ENCODE measurements around the gene NPW. TPM values are rescaled to one million over a fixed set of nuclear protein-coding genes. Genes with fewer than 3 reads are reported as not detected.
A peak's percentile ranks its signal among the peaks of the same experiment; 100 is the strongest.

Gene NPW
- polyA plus RNA-seq, 1 experiment: 0.26 TPM

GRCh38 chr16:2039274-2040031 is 19.9 kb downstream of the NPW start:
- ChIA-PET CTCF (interaction anchor here (0.9 to 1.4 kb wide), 2 partner anchors 15 to 17 kb away, joined by 3 read pairs; no protein-coding TSS in a partner anchor), POLR2A (no interaction called here)

GRCh38 chr16:2040041-2040786 is 20.6 kb downstream of the NPW start:
- POLR2A ChIA-PET: no interaction called here
- H3K4me3 ChIP-seq (ENCODE audit: low read depth, low read length): no peak overlapping the region
- TF ChIP-seq CTCF (IDR thresholded peaks at IDR 0.05; ENCODE audit: insufficient read depth, low read depth, low read length): no peak
- H3K27me3 ChIP-seq (ENCODE audit: control insufficient read depth, insufficient read depth, low read length): no peaks in the 10 kb centered on the region
- CTCF ChIA-PET: interaction anchor here (0.6 to 1.4 kb wide), 2 partner anchors 13 to 16 kb away, joined by 3 read pairs; no protein-coding TSS in a partner anchor
- peaks cover 28% of the 10 kb centered on the region for H3K36me3 ChIP-seq (ENCODE audit: control insufficient read depth, insufficient read depth, low read length)
- no peak for DNase-seq (ENCODE audit: low read depth)

More at GRCh38 chr16:2039274-2040031, 19.9 kb downstream of the NPW start:
- Histone ChIP-seq H3K27me3 (ENCODE audit: control insufficient read depth, insufficient read depth, low read length) (no peaks in the 10 kb centered on the region), H3K36me3 (ENCODE audit: control insufficient read depth, insufficient read depth, low read length) (peaks cover 28% of the 10 kb centered on the region), H3K4me3 (ENCODE audit: low read depth, low read length) (no peak overlapping the region)
- peak; percentile 92 for DNase-seq (ENCODE audit: low read depth)
- TF ChIP-seq CTCF (IDR thresholded peaks at IDR 0.05; ENCODE audit: insufficient read depth, low read depth, low read length): no peak

GRCh38 chr16:2040787-2041522 is 21.4 kb downstream of the NPW start:
- no peak overlapping the region for H3K4me3 ChIP-seq (ENCODE audit: low read depth, low read length)
- H3K27me3 ChIP-seq (ENCODE audit: control insufficient read depth, insufficient read depth, low read length): no peaks in the 10 kb centered on the region
- peaks cover 28% of the 10 kb centered on the region for H3K36me3 ChIP-seq (ENCODE audit: control insufficient read depth, insufficient read depth, low read length)
- TF ChIP-seq CTCF (IDR thresholded peaks at IDR 0.05; ENCODE audit: insufficient read depth, low read depth, low read length): no peak
- POLR2A ChIA-PET: no interaction called here
- CTCF ChIA-PET: interaction anchor here (0.6 to 1.4 kb wide), 5 partner anchors 10 to 442 kb away, joined by 3 to 5 read pairs (median 3); no protein-coding TSS in a partner anchor
- DNase-seq (ENCODE audit: low read depth): no peak

DNA sequence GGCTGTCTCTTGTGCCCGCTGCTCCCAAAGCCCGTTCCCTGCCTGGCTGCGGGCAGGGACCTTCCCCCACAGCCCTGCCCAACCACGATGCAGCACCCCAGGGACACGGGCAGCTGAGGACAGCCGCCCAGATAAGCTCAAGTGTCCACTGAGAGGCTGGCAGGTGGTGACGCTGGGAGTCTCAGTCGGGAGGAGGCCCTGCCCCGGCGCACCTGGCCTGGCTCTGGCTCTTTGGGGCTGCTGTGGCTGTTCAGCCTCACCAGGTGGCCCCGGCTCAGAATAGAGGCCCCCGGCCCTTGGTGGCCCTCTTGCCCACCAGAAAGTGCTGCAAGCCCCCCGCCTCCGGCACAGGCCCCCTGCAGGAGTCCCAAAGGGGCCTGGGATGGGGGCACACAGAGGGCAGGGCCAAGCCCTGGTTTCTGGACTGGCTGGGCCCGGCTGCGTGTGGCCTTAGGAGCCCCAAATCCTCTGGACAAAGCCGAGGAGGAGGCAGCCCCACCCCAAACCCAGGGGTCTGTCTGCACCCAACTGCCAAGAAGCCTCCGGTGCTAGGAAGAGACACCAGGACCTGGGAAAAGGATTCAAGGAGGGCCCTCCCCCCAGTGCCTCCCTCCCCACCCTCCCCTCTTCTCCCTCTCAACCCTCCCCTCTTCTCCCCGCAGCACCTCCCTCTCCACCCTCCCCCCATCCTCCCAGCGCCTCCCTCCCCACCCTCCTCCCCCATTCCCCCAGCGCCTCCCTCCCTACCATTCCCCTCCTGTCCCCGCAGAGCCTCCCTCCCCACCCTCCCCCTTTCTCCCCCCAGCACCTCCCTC is 22.8 kb downstream of the NPW start:
- H3K27me3 ChIP-seq (ENCODE audit: control insufficient read depth, insufficient read depth, low read length): no peaks in the 10 kb centered on the region
- peaks cover 14% of the 10 kb centered on the region for H3K36me3 ChIP-seq (ENCODE audit: control insufficient read depth, insufficient read depth, low read length)
- no peak overlapping the region for H3K4me3 ChIP-seq (ENCODE audit: low read depth, low read length)
- no peak for DNase-seq (ENCODE audit: low read depth)
- TF ChIP-seq CTCF (IDR thresholded peaks at IDR 0.05; ENCODE audit: insufficient read depth, low read depth, low read length): no peak
- CTCF ChIA-PET: no interaction called here
- POLR2A ChIA-PET: interaction anchor here (0.6 kb wide), 1 partner anchor 15 kb away, joined by 8 read pairs; no protein-coding TSS in a partner anchor

All from BJ (cell line).